NCI-H460 (cell line): ENCODE data around the gene ZNF765. TPM values are rescaled to one million over a fixed set of nuclear protein-coding genes. Genes with fewer than 3 reads are reported as not detected.
"Not testable (repeated sequence)": the region's sequence is repeated elsewhere in the genome, so short reads cannot be mapped to it uniquely, and the experiment has no call there.

Experiments used
- DNase-seq: peaks from one replicate; pipeline ENCODE4 v3.0.0-alpha.2; 2016; ENCODE audit warnings: low read depth; ENCODE audit errors: extremely low read depth
- total RNA-seq: library from RNA; depleted of rRNA; stranded (reverse); fragments of >200 nt; shearing (Covaris generic); gene quantifications from 2 replicates; pipeline ENCODE4 v1.2.3, GENCODE V29; 2014

Gene ZNF765
- total RNA-seq, 1 experiment from 2014 or later = 10.7 TPM

GRCh38 chr19:53420520-53421315, 25.8 kb downstream of the ZNF765 start:
- not testable (repeated sequence) for DNase-seq

GRCh38 chr19:53422551-53422950, 27.6 kb downstream of the ZNF765 start:
- no peak for DNase-seq

- DNase-seq = not testable (repeated sequence)
Measured at GRCh38 chr19:53423074-53423473, 28.1 kb downstream of the ZNF765 start.

GRCh38 chr19:53423680-53424079, 28.7 kb downstream of the ZNF765 start:
- DNase-seq = not testable (repeated sequence)

- DNase-seq = no peak
Measured at GRCh38 chr19:53424968-53425597, 30.1 kb downstream of the ZNF765 start.

GRCh38 chr19:53431399-53432087, 36.6 kb downstream of the ZNF765 start, which contains the start of gene ZNF761:
TSS of gene ZNF761 (plus strand) at chr19:53431984. CDS start at chr19:53447269, 15,285 bp downstream.
- DNase-seq = peak; percentile 65

- no peak for DNase-seq
Measured at GRCh38 chr19:53432088-53432661, 37.2 kb downstream of the ZNF765 start.

GRCh38 chr19:53443809-53444208, 48.9 kb downstream of the ZNF765 start:
- not testable (repeated sequence) for DNase-seq

- DNase-seq = not testable (repeated sequence)
Measured at GRCh38 chr19:53447196-53447595, 52.2 kb downstream of the ZNF765 start.

- no peak for DNase-seq
Measured at GRCh38 chr19:53455828-53456227, 60.9 kb downstream of the ZNF765 start.

GRCh38 chr19:53460131-53460721, 65.3 kb downstream of the ZNF765 start:
- not testable (repeated sequence) for DNase-seq

GRCh38 chr19:53461866-53462265, 66.9 kb downstream of the ZNF765 start:
- DNase-seq = no peak

- no peak for DNase-seq
Measured at GRCh38 chr19:53462861-53463260, 67.9 kb downstream of the ZNF765 start.

GRCh38 chr19:53463263-53463662, 68.3 kb downstream of the ZNF765 start:
- DNase-seq = no peak

- DNase-seq = no peak
Measured at GRCh38 chr19:53466726-53467484, 72.0 kb downstream of the ZNF765 start.

- no peak for DNase-seq
Measured at GRCh38 chr19:53467485-53468262, 72.7 kb downstream of the ZNF765 start, which contains the start of gene ZNF813. TSS of gene ZNF813 (plus strand) at chr19:53467733. CDS start at chr19:53483823, 16,090 bp downstream.

GRCh38 chr19:53468628-53469027, 73.7 kb downstream of the ZNF765 start:
- not testable (repeated sequence) for DNase-seq

GRCh38 chr19:53471916-53472315, 77.0 kb downstream of the ZNF765 start:
- DNase-seq = no peak

- DNase-seq = not testable (repeated sequence)
Measured at GRCh38 chr19:53474832-53475231, 79.9 kb downstream of the ZNF765 start.
